Measurements from ENCODE around the gene MICAL3. TPM values are rescaled to one million over a fixed set of nuclear protein-coding genes. Genes with fewer than 3 reads are reported as not detected.
A peak's percentile ranks its signal among the peaks of the same experiment; 100 is the strongest.

MICAL3 gene
- total RNA-seq, 1 experiment from 2014 or later, result 47.1 TPM

GRCh38 chr22:17892376-17892775 is 132.0 kb downstream of the MICAL3 start:
- intact Hi-C loops (cut with micrococcal nuclease; ENCODE audit: unreplicated experiment), result no loop called here

GRCh38 chr22:17891481-17892167 is 132.7 kb downstream of the MICAL3 start:
- intact Hi-C loops (cut with micrococcal nuclease; ENCODE audit: unreplicated experiment) (no loop called here), in situ Hi-C loops (cut with HindIII; ENCODE audit: low pct_unique_long_range_greater_than_20kb, low sequenced_read_pairs) (no loop called here)
- no peak for DNase-seq (ENCODE audit: low read depth, low spot score)
- no peak for TF ChIP-seq POLR2AphosphoS5 (IDR thresholded peaks at IDR 0.05; ENCODE audit: low read depth, low read length)
- TF ChIP-seq SIN3A (IDR thresholded peaks at IDR 0.05; ENCODE audit: borderline replicate concordance, insufficient read depth, low read depth, low read length), result no peak
- TF ChIP-seq TCF7L2 (IDR thresholded peaks at IDR 0.05; ENCODE audit: low read depth, low read length), result no peak
- TF ChIP-seq CTCF (IDR thresholded peaks at IDR 0.05), result peak; percentile 50
- peaks cover 4% of the 10 kb centered on the region for H3K36me3 ChIP-seq (ENCODE audit: control insufficient read depth, insufficient read depth, low read length)
- no peaks in the 10 kb centered on the region for H3K27me3 ChIP-seq (ENCODE audit: control insufficient read depth, insufficient read depth, low read length)
- peak; percentile 42; the same call in 1 of the 2 replicates for ATAC-seq
- H3K4me1 ChIP-seq (ENCODE audit: control insufficient read depth, insufficient read depth, low read length), result no peaks in the 10 kb centered on the region
- no TSS peak for BruUV-seq (replicated peaks)
- no peaks in the 10 kb centered on the region for H3K9me3 ChIP-seq (ENCODE audit: control insufficient read depth, insufficient read depth, low read depth, low read length)
- H3K4me3 ChIP-seq (ENCODE audit: low read depth in 2 of 2, low read length in 2 of 2), result no peak overlapping the region
- ChIA-PET POLR2A (no interaction called here), CTCF (no interaction called here)
- H3K27ac ChIP-seq (ENCODE audit: low read length), result no peak overlapping the region

More at GRCh38 chr22:17892376-17892775, 132.0 kb downstream of the MICAL3 start:
- TF ChIP-seq TCF7L2 (IDR thresholded peaks at IDR 0.05; ENCODE audit: low read depth, low read length), result no peak
- TF ChIP-seq REST (IDR thresholded peaks at IDR 0.05; ENCODE audit: insufficient read depth in 1 of 2, low read depth in 2 of 2, low read length in 1 of 2), result no peak
- no peak for TF ChIP-seq POLR2AphosphoS5 (IDR thresholded peaks at IDR 0.05; ENCODE audit: low read depth, low read length)
- TF ChIP-seq SIN3A (IDR thresholded peaks at IDR 0.05; ENCODE audit: borderline replicate concordance, insufficient read depth, low read depth, low read length), result no peak
- TF ChIP-seq CTCF (IDR thresholded peaks at IDR 0.05), result no peak
- no peak for DNase-seq (ENCODE audit: low read depth, low spot score)
- CTCF ChIA-PET, result no interaction called here
- ATAC-seq, result no peak
- Histone ChIP-seq H3K27me3 (ENCODE audit: control insufficient read depth, insufficient read depth, low read length) (no peaks in the 10 kb centered on the region), H3K9me3 (ENCODE audit: control insufficient read depth, insufficient read depth, low read depth, low read length) (no peaks in the 10 kb centered on the region), H3K4me1 (ENCODE audit: control insufficient read depth, insufficient read depth, low read length) (no peaks in the 10 kb centered on the region), H3K27ac (ENCODE audit: low read length) (no peak overlapping the region), H3K36me3 (ENCODE audit: control insufficient read depth, insufficient read depth, low read length) (peaks cover 4% of the 10 kb centered on the region), H3K4me3 (ENCODE audit: low read depth in 2 of 2, low read length in 2 of 2) (no peak overlapping the region)
- BruUV-seq (replicated peaks), result no TSS peak
- in situ Hi-C loops (cut with HindIII; ENCODE audit: low pct_unique_long_range_greater_than_20kb, low sequenced_read_pairs), result no loop called here
- POLR2A ChIA-PET, result no interaction called here

All from Panc1 (cell line).